Neural cell (in vitro differentiated cells): Measurements from ENCODE around the gene LPP.

ENCODE experiments used
- CTCF ChIP-seq: fragments of 450-650 bp; IDR thresholded peaks from 2 replicates; pipeline ENCODE4 v1.5.1; 2014; ENCODE audit warnings: antibody characterized with exemption, mild to moderate bottlenecking, moderate library complexity; ENCODE audit not compliant: poor library complexity, severe bottlenecking
- EP300 ChIP-seq: fragments of 450-650 bp; conservative IDR thresholded peaks from 2 replicates; pipeline ENCODE4 v1.6.1; 2014; ENCODE audit warnings: antibody characterized with exemption, mild to moderate bottlenecking, moderate library complexity; ENCODE audit not compliant: poor library complexity, severe bottlenecking
- POLR2AphosphoS5 ChIP-seq: IDR thresholded peaks from 2 replicates; pipeline ENCODE4 v1.6.1; 2012
- RAD21 ChIP-seq: fragments of 450-650 bp; conservative IDR thresholded peaks from 2 replicates; pipeline ENCODE4 v1.6.1; 2014; ENCODE audit warnings: antibody characterized with exemption, mild to moderate bottlenecking, moderate library complexity
- REST ChIP-seq: IDR thresholded peaks from 2 replicates; pipeline ENCODE4 v1.6.1; 2012; ENCODE audit warnings: borderline replicate concordance
- SMC3 ChIP-seq: fragments of 450-650 bp; conservative IDR thresholded peaks from 2 replicates; pipeline ENCODE4 v1.6.1; 2014; ENCODE audit warnings: antibody characterized with exemption, mild to moderate bottlenecking, moderate library complexity; ENCODE audit not compliant: poor library complexity
- TAF1 ChIP-seq: IDR thresholded peaks from 2 replicates; pipeline ENCODE4 v1.6.1; 2012; ENCODE audit warnings: low read depth

GRCh38 chr3:188690064-188690463 is 536.1 kb downstream of the LPP start:
- TF ChIP-seq CTCF (no peak), POLR2AphosphoS5 (no peak), SMC3 (no peak), REST (no peak), TAF1 (no peak), EP300 (no peak), RAD21 (no peak)
